Measurements from ENCODE around the gene PACRG. TPM values are rescaled to one million over a fixed set of nuclear protein-coding genes. Genes with fewer than 3 reads are reported as not detected.

PACRG gene
- total RNA-seq, 1 experiment from 2014 or later: 0.26 TPM

GRCh38 chr6:163323274-163323673, 595.5 kb downstream of the PACRG start:
- Histone ChIP-seq H2BK20ac (ENCODE audit: low read depth, low read length, poor library complexity, severe bottlenecking) (no peak overlapping the region), H2BK120ac (ENCODE audit: low read depth, low read length, poor library complexity, severe bottlenecking) (no peak overlapping the region), H3K79me1 (ENCODE audit: insufficient read depth, low read depth, low read length, poor library complexity, severe bottlenecking) (no peaks in the 10 kb centered on the region), H2BK5ac (ENCODE audit: insufficient read length, low read length) (no peak overlapping the region), H3K27me3 (ENCODE audit: insufficient read depth, low read length) (no peaks in the 10 kb centered on the region), H2AFZ (ENCODE audit: low read length) (no peak overlapping the region), H3K23me2 (ENCODE audit: insufficient read length, low read depth, low read length, poor library complexity, severe bottlenecking) (no peaks in the 10 kb centered on the region), H3K79me2 (ENCODE audit: insufficient read depth, low read length) (no peaks in the 10 kb centered on the region), H3K4ac (ENCODE audit: low read depth, low read length) (no peak overlapping the region), H3T11ph (ENCODE audit: low read length) (no peak overlapping the region), H2BK15ac (ENCODE audit: low read depth, low read length) (no peak overlapping the region), H4K5ac (ENCODE audit: insufficient read length, low read depth, low read length) (no peak overlapping the region), H2BK12ac (ENCODE audit: insufficient read length, low read depth, low read length) (no peak overlapping the region), H3K14ac (ENCODE audit: insufficient read depth, low read length) (no peak overlapping the region), H3K56ac (ENCODE audit: insufficient read length, low read depth, low read length) (no peak overlapping the region), H3K4me1 (ENCODE audit: insufficient read depth, low read length) (no peaks in the 10 kb centered on the region), H3K9me3 (ENCODE audit: control insufficient read depth, low read depth, low read length) (no peaks in the 10 kb centered on the region), H3K18ac (ENCODE audit: insufficient read length, low read depth, low read length) (no peak overlapping the region), H3K4me2 (ENCODE audit: insufficient read depth, insufficient read length, low read length) (no peak overlapping the region), H2AK5ac (ENCODE audit: insufficient read length, low read length) (no peak overlapping the region), H4K20me1 (ENCODE audit: control insufficient read depth, insufficient read depth, insufficient read length) (no peaks in the 10 kb centered on the region), H4K91ac (ENCODE audit: insufficient read length, low read depth, low read length) (no peak overlapping the region), H4K8ac (replicated peaks; ENCODE audit: insufficient read length, low read depth, low read length) (no peak overlapping the region), H3K23ac (ENCODE audit: insufficient read length, low read depth, low read length) (no peak overlapping the region), H3K27ac (ENCODE audit: insufficient read length, low read depth, low read length) (no peak overlapping the region), H3K9ac (ENCODE audit: extremely low read depth, insufficient read length, low read length) (no peak overlapping the region)
- H3K4me3 Mint-ChIP-seq: no peak overlapping the region
- H3K4me1 Mint-ChIP-seq: peaks cover 6 to 10% of the 10 kb centered on the region in 2 experiments; a peak in 3 of 4 replicates
- peaks cover 0 to 7% of the 10 kb centered on the region in 2 experiments; a peak in 3 of 5 replicates for H3K9me3 Mint-ChIP-seq
- WGBS (ENCODE audit: extremely low coverage, insufficient read length, low lambda C conversion rate): no CpG with 5 or more reads among the region's 13 CpGs
- 0 out of 7 replicates have a peak overlapping the region, but pooled peaks of 1 of the 3 experiments have one; percentile 28 for H3K27ac Mint-ChIP-seq
- H3K27me3 Mint-ChIP-seq (ENCODE audit: low read depth): no peaks in the 10 kb centered on the region; the same call in none of the 2 replicates
- no peak for DNase-seq
- H3K36me3 Mint-ChIP-seq (ENCODE audit: insufficient read depth in 1 of 3, low read depth in 3 of 3): peaks cover 3 to 10% (median 4%) of the 10 kb centered on the region in 3 experiments; a peak in 4 of 7 replicates
- TF ChIP-seq CTCF (conservative IDR thresholded peaks at IDR 0.05): no peak
